ENCODE data around the gene CHODL.

CHODL gene, protein sequence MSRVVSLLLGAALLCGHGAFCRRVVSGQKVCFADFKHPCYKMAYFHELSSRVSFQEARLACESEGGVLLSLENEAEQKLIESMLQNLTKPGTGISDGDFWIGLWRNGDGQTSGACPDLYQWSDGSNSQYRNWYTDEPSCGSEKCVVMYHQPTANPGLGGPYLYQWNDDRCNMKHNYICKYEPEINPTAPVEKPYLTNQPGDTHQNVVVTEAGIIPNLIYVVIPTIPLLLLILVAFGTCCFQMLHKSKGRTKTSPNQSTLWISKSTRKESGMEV

DNA sequence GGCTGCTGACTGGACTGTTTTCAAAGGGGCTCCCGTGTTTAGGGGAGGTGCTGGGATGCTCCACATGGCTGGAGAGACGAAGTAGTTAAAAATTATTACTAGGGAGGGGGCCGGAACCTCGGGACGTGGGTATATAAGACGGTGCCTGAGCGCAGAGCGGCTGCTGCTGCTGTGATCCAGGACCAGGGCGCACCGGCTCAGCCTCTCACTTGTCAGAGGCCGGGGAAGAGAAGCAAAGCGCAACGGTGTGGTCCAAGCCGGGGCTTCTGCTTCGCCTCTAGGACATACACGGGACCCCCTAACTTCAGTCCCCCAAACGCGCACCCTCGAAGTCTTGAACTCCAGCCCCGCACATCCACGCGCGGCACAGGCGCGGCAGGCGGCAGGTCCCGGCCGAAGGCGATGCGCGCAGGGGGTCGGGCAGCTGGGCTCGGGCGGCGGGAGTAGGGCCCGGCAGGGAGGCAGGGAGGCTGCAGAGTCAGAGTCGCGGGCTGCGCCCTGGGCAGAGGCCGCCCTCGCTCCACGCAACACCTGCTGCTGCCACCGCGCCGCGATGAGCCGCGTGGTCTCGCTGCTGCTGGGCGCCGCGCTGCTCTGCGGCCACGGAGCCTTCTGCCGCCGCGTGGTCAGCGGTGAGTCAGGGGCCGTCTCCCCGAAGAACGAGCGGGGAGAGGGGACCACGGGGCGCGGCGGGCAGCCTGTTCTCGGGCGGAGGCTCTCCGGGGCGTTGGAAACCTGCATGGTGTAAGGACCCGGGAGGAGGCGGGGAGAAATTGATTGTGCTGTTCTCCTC, at the start of gene CHODL:
TSS of gene CHODL (plus strand) at position 163 of the 793 bp plus-strand sequence. CDS start at position 554, 391 bp downstream.
- DNase-seq (ENCODE audit: low read depth in 1 of 2, low spot score in 1 of 2) = no peak

GRCh38 chr21:18204931-18205330, 39.7 kb upstream of the CHODL start:
- no peak for DNase-seq (ENCODE audit: low read depth in 1 of 2, low spot score in 1 of 2)

GRCh38 chr21:18218331-18218730, 26.3 kb upstream of the CHODL start:
- no peak for DNase-seq (ENCODE audit: low read depth in 1 of 2, low spot score in 1 of 2)

- no peak for DNase-seq (ENCODE audit: low read depth in 1 of 2, low spot score in 1 of 2)
Observed at GRCh38 chr21:18220498-18220897, 24.1 kb upstream of the CHODL start.

DNA sequence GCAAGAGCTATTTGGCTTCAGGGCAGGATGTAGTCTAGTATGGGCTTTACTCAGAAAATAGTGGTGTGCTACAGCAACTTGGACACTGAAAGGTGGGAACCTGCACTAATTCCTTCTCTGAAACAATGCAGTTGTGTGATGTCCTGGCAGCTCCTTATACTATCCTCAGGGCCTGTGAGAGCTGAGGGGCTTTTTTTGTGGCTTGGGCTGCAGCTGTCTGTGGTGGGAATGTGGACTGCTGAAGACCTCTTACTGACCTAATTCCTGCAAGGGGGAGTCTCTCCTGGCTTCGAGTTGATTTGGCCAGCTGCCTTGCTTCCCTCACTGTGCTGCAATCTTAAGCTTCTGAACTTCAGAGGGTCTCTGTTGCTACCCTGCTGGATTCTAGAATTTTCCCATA, 22.3 kb upstream of the CHODL start:
- no peak for DNase-seq (ENCODE audit: low read depth in 1 of 2, low spot score in 1 of 2)

DNA sequence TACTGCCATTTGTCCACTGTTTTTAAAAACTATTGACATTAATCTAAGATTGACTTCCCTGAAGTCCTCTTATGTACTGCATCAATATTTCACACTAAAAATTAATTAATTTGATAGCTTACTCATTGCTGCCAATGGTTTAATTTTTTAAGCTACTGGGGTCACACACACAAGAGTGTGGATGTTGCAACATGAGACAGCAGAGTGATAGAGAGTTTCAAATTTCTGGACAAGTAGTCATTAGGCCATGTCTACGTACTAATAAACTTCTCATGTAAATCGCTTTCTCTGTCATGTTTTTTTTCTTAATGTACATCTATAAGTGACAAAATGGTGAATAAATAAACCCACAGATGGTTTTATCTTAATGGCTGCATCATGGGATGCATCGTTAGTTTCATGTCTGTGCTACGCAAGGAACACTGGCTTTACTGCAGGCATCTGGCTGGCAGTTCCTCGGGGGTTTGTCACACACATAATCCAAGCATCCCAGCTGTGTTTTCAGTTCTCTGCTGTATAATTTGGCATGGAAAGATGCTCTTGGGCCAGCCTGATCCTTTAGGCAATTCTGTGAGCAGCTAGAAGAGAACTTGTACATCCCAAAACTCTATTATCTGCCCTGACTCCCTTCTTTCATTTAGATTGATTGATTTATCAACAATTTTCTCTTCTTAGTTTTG, 16.4 kb upstream of the CHODL start:
- DNase-seq (ENCODE audit: low read depth in 1 of 2, low spot score in 1 of 2) = no peak

- no peak for DNase-seq (ENCODE audit: low read depth in 1 of 2, low spot score in 1 of 2)
Observed at GRCh38 chr21:18235545-18235944, 9.1 kb upstream of the CHODL start.

- no peak for DNase-seq (ENCODE audit: low read depth in 1 of 2, low spot score in 1 of 2)
Observed at GRCh38 chr21:18245464-18245967, 883 bp downstream of the CHODL start.

GRCh38 chr21:18248171-18248570, 3.5 kb downstream of the CHODL start:
- DNase-seq (ENCODE audit: low read depth in 1 of 2, low spot score in 1 of 2) = no peak

- DNase-seq (ENCODE audit: low read depth in 1 of 2, low spot score in 1 of 2) = no peak
Observed at GRCh38 chr21:18249672-18250071, 5.0 kb downstream of the CHODL start.

GRCh38 chr21:18251065-18251464, 6.4 kb downstream of the CHODL start:
- no peak for DNase-seq (ENCODE audit: low read depth in 1 of 2, low spot score in 1 of 2)

GRCh38 chr21:18252256-18252655, 7.6 kb downstream of the CHODL start:
- no peak for DNase-seq (ENCODE audit: low read depth in 1 of 2, low spot score in 1 of 2)

GRCh38 chr21:18252680-18253079, 8.0 kb downstream of the CHODL start:
- no peak for DNase-seq (ENCODE audit: low read depth in 1 of 2, low spot score in 1 of 2)

DNA sequence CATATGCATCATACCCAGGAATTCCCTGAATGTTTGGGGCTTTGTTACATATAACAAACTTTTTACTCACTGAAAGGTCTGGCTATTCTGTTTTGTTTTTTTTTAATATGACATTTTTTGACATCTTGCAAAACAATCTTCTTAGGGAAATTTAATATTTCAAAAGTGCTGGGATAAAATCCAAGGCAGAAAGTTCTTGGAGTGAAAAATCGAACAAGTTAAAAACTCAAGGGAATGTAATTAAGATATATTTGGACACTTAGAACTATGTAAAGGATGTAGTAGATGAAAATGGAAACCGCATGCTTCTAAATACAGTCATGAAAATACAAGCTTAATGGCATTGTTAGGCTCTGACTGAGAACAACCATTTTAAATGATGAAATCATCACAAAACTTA, 8.6 kb downstream of the CHODL start:
- DNase-seq (ENCODE audit: low read depth in 1 of 2, low spot score in 1 of 2) = no peak

DNA sequence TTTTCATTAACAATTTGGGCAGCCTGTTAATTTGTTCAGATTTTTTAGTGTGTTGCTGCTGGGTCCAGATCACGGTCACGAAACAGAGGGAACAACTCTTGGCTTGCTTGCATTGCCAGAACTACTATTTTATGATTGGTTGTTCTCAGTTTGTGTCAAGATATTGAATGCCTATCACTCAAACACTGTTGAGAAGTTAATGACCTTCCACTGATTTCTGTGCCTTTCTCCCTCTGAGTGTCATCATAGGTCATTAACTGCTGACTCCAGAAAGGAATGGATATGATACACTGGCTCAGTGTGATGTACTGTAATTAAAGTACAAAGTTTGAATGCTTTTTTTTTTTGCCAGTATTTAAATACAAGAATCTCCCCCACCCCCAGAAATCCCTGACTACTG, 9.2 kb downstream of the CHODL start:
- no peak for DNase-seq (ENCODE audit: low read depth in 1 of 2, low spot score in 1 of 2)

- no peak for DNase-seq (ENCODE audit: low read depth in 1 of 2, low spot score in 1 of 2)
Observed at GRCh38 chr21:18265944-18266343, 21.3 kb downstream of the CHODL start.

- no peak for DNase-seq (ENCODE audit: low read depth in 1 of 2, low spot score in 1 of 2)
Observed at GRCh38 chr21:18267496-18267895, 22.9 kb downstream of the CHODL start.

GRCh38 chr21:18268906-18269305, 24.3 kb downstream of the CHODL start:
- DNase-seq (ENCODE audit: low read depth in 1 of 2, low spot score in 1 of 2) = no peak

GRCh38 chr21:18269856-18270255, 25.2 kb downstream of the CHODL start:
- DNase-seq (ENCODE audit: low read depth in 1 of 2, low spot score in 1 of 2) = no peak

DNA sequence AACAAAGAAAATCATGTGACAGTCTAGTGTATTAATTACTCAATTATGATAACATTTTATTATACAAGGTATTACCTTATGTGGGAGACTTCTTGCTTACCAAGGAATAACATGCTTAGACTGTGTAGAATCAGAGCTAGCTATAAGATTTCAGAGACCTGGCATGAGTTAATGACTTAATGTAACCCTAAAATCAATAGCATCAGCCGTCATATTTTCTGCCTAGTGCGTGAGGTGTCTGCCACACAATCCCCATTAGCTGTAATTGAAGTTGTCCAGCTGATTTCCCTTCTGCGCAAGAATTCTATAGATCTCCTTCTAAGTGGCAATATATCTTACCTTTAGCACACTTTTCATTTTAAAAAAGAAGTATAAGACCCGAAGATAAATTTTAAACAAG, 28.8 kb downstream of the CHODL start:
- no peak for DNase-seq (ENCODE audit: low read depth in 1 of 2, low spot score in 1 of 2)

GRCh38 chr21:18274370-18274769, 29.7 kb downstream of the CHODL start:
- DNase-seq (ENCODE audit: low read depth in 1 of 2, low spot score in 1 of 2) = no peak

DNA sequence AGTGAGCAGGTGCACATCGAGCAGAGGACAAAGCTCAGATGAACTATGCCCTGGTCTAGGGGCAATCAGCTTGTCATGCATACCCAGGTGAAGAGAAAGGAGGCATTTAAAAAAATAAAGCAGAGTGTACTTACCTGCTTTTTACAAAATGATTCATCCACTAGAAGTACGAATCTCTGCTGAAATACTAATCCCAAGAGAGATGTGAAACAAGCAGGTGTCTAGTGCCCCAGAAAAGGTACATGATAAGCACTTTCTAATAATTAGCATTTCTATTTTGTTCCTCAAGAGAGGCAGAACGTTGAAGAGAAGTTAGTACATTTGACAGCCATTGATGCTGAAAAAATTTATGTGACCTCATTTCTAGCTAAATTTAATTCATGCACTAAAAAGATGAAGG, 31.1 kb downstream of the CHODL start:
- no peak for DNase-seq (ENCODE audit: low read depth in 1 of 2, low spot score in 1 of 2)

Data from activated T-helper 1 cell treated with anti-CD3 and anti-CD28 coated beads, Interleukin-2, amount 50 U/mL, for 16 hours (primary cell).